Prostate gland (tissue), 2 donors: ENCODE data around the gene CCBE1.

ENCODE experiments used
- CTCF ChIP-seq, 4 experiments: fragments of 200-600 bp in 2 of 4; fragments of 450-650 bp in 2 of 4; sonication (generic) in 2 of 4; IDR thresholded peaks; 1 replicate in 3 of 4; 2 replicates in 1 of 4; pipeline ENCODE4 v1.5.1; 2016 to 2019; ENCODE audit warnings: antibody characterized with exemption in 4 of 4, mild to moderate bottlenecking in 2 of 4, moderate library complexity in 2 of 4
- POLR2A ChIP-seq: fragments of 450-650 bp; IDR thresholded peaks from one replicate; pipeline ENCODE4 v1.6.1; 2016; ENCODE audit warnings: antibody characterized with exemption, mild to moderate bottlenecking

GRCh38 chr18:59675346-59675745 is 21.9 kb downstream of the CCBE1 start:
- TF ChIP-seq CTCF (IDR thresholded peaks at IDR 0.05): no peak
- no peak for TF ChIP-seq POLR2A
